HepG2 (cell line): Measurements from ENCODE around the gene EXTL1. TPM values are rescaled to one million over a fixed set of nuclear protein-coding genes. Genes with fewer than 3 reads are reported as not detected.

Experiments used
- ATAC-seq: fragments of 200-7000 bp; cut with Tn5 transposase; 3 replicates; pipeline ENCODE4 v1.9.1; 2020; ENCODE audit warnings: mild to moderate bottlenecking, moderate library complexity
- BruUV-seq: library from RNA; stranded (reverse); fragments of 400-500 nt; replicated peaks from 2 replicates; lab custom pipeline; 2021; lab: Mats Ljungman, UMichigan
- CTCF ChIA-PET: fragments of 300-600 bp; formaldehyde crosslinking; extraction: SDS; loops from one replicate; lab custom pipeline; 2021; ENCODE audit warnings: low total read pairs, inconsistent platforms, low intra/inter-chr PET ratio; lab: Yijun Ruan, JAX
- POLR2A ChIA-PET: fragments of 350-600 bp; sonication (Branson Sonifier 250); formaldehyde crosslinking; loops from one replicate; lab custom pipeline; 2020; ENCODE audit warnings: antibody characterized with exemption, inconsistent platforms; lab: Yijun Ruan, JAX
- DNase-seq: peaks from one replicate; pipeline ENCODE4 v3.0.0-alpha.2; 2015; ENCODE audit warnings: low spot score
- FAIRE-seq: peaks from 3 replicates; lab custom pipeline; 2011; peaks lifted over from hg19 to GRCh38; lab: Jason Lieb, UNC
- H2AFZ ChIP-seq: one replicate; pipeline ENCODE4 v1.6.1; 2011; ENCODE audit warnings: low read length, inconsistent platforms
- H3K27ac ChIP-seq: fragments of 300-600 bp; 3 replicates; pipeline ENCODE4 v1.8.0; 2011; ENCODE audit warnings: mixed run types, mild to moderate bottlenecking, mixed read lengths, low read length, inconsistent platforms; ENCODE audit not compliant: insufficient read depth; ENCODE audit errors: extremely low read length
- H3K27me3 ChIP-seq, 2 experiments: fragments of 200-600 bp in 1 of 2; 2 replicates in 1 of 2; 3 replicates in 1 of 2; pipeline versions ENCODE4 v1.6.0 to v1.8.0; 2011; ENCODE audit warnings: low read length in 2 of 2, mild to moderate bottlenecking in 2 of 2, moderate library complexity in 2 of 2, inconsistent platforms in 1 of 2; ENCODE audit not compliant: insufficient read depth in 2 of 2, control insufficient read depth in 1 of 2
- H3K36me3 ChIP-seq, 2 experiments: fragments of 200-600 bp in 1 of 2; replicated peaks in 1 of 2; 2 replicates in 1 of 2; 3 replicates in 1 of 2; pipeline versions ENCODE4 v1.5.1 to v1.8.0; 2011; ENCODE audit warnings: low read length in 2 of 2, inconsistent platforms in 1 of 2; ENCODE audit not compliant: insufficient read depth in 2 of 2, control insufficient read depth in 1 of 2
- H3K4me1 ChIP-seq: 2 replicates; pipeline ENCODE4 v1.5.1; 2012; ENCODE audit warnings: low read length, inconsistent platforms; ENCODE audit not compliant: insufficient read depth
- H3K4me2 ChIP-seq: 2 replicates; pipeline ENCODE4 v1.6.0; 2011; ENCODE audit warnings: low read depth, low read length, inconsistent platforms
- H3K4me3 ChIP-seq, 3 experiments: fragments of 200-600 bp in 1 of 3; sonication (generic), shearing (Covaris generic) in 1 of 3; replicated peaks in 1 of 3; 2 replicates each; pipeline ENCODE4 v1.5.1; 2011 to 2016; ENCODE audit warnings: low read length in 3 of 3, inconsistent platforms in 2 of 3, low read depth in 2 of 3, mild to moderate bottlenecking in 2 of 3, control low read depth in 1 of 3, mixed read lengths in 1 of 3; ENCODE audit not compliant: insufficient read depth in 1 of 3
- H3K79me2 ChIP-seq: one replicate; pipeline ENCODE4 v1.6.1; 2011; ENCODE audit warnings: low read length, inconsistent platforms; ENCODE audit not compliant: insufficient read depth
- H3K9ac ChIP-seq: 2 replicates; pipeline ENCODE4 v1.6.0; 2011; ENCODE audit warnings: mild to moderate bottlenecking, low read depth, low read length, inconsistent platforms; ENCODE audit not compliant: insufficient read depth
- H3K9me3 ChIP-seq: 2 replicates; pipeline ENCODE4 v1.5.1; 2012; ENCODE audit warnings: mild to moderate bottlenecking, low read length
- H4K20me1 ChIP-seq: 2 replicates; pipeline ENCODE4 v1.6.0; 2011; ENCODE audit warnings: inconsistent platforms, mild to moderate bottlenecking, low read length, moderate library complexity; ENCODE audit not compliant: insufficient read depth
- CEBPB ChIP-seq: IDR thresholded peaks from 2 replicates; pipeline ENCODE4 v1.6.1; 2011; ENCODE audit warnings: low read depth, low read length, improper control_type of control experiment, borderline replicate concordance
- CEBPG ChIP-seq: IDR thresholded peaks from 2 replicates; pipeline ENCODE4 v1.6.1; 2016
- KAT2B ChIP-seq: fragments of 150-350 bp; IDR thresholded peaks from 2 replicates; pipeline ENCODE4 v1.6.1; 2014; ENCODE audit warnings: low read depth, low read length, borderline replicate concordance
- MAFK ChIP-seq, 2 experiments: IDR thresholded peaks in 1 of 2; conservative IDR thresholded peaks in 1 of 2; 2 replicates each; pipeline ENCODE4 v1.6.1; 2011; ENCODE audit warnings: improper control_type of control experiment in 2 of 2, low read length in 2 of 2
- SP4 ChIP-seq: sonication (generic); formaldehyde crosslinking; IDR thresholded peaks from 2 replicates; pipeline ENCODE4 v1.8.1; 2023; ENCODE audit warnings: mild to moderate bottlenecking, missing genetic modification reagents
- SRSF4 ChIP-seq: fragments of 200-400 bp; formaldehyde crosslinking; IDR thresholded peaks from one replicate; pipeline ENCODE4 v1.6.1; 2018; ENCODE audit warnings: mild to moderate bottlenecking, low read depth, low read length, moderate library complexity; ENCODE audit not compliant: poor library complexity, severe bottlenecking
- ZNF124 ChIP-seq: sonication (generic); formaldehyde crosslinking; IDR thresholded peaks from 2 replicates; pipeline ENCODE4 v1.4.0; 2020; ENCODE audit warnings: missing genetic modification reagents
- ZNF234 ChIP-seq: sonication (generic); formaldehyde crosslinking; conservative IDR thresholded peaks from 2 replicates; pipeline ENCODE4 v1.5.1; 2020; ENCODE audit warnings: mild to moderate bottlenecking, missing genetic modification reagents
- ZNF367 ChIP-seq: sonication (generic); formaldehyde crosslinking; IDR thresholded peaks from 2 replicates; pipeline ENCODE4 v1.4.0; 2020; ENCODE audit warnings: missing genetic modification reagents, borderline replicate concordance
- ZNF644 ChIP-seq: IDR thresholded peaks from 2 replicates; pipeline ENCODE4 v1.6.1; 2016; ENCODE audit warnings: low read depth
- ZNF790 ChIP-seq: sonication (generic); formaldehyde crosslinking; IDR thresholded peaks from 2 replicates; pipeline ENCODE4 v1.8.0; 2022; ENCODE audit warnings: missing genetic modification reagents, mild to moderate bottlenecking, borderline replicate concordance
- ZNF841 ChIP-seq: sonication (generic); formaldehyde crosslinking; IDR thresholded peaks from 2 replicates; pipeline ENCODE4 v1.8.1; 2023; ENCODE audit warnings: missing genetic modification reagents, borderline replicate concordance
- WGBS: methylation state at CpG from one replicate; pipeline ENCODE4 v1.1.6; 2017; ENCODE audit warnings: low lambda C conversion rate; 5-methylcytosine and 5-hydroxymethylcytosine counted together
- in situ Hi-C: cut with HindIII; loops from 2 replicates; pipeline ENCODE4 v1.10.0; 2017; ENCODE audit warnings: low pct_unique_long_range_greater_than_20kb; ENCODE audit not compliant: extremely low pct_ligation_motif_present
- intact Hi-C: fragments of 100-400 bp; cut with micrococcal nuclease; formaldehyde crosslinking; loops from one replicate; pipeline ENCODE4 v1.10.0; 2022; ENCODE audit not compliant: unreplicated experiment
- polyA plus RNA-seq, 8 experiments: library from polyadenylated mRNA; depleted of rRNA in 3 of 8; stranded (reverse) in 7 of 8; unstranded in 1 of 8; fragments of >200 nt; fragmentation: Illumina TruSeq in 4 of 8; extraction: Trizol in 4 of 8; gene quantifications; 2 replicates each; pipeline versions ENCODE4 v1.2.1 to v1.2.3, GENCODE V29; 2011 to 2016; ENCODE audit warnings: low read depth in 4 of 8, missing spikeins in 1 of 8, mixed read lengths in 1 of 8; ENCODE audit not compliant: insufficient read depth in 1 of 8
- total RNA-seq, 5 experiments: library from RNA; depleted of rRNA; stranded (reverse); fragments of >200 nt; fragmentation: Illumina TruSeq; extraction: Trizol; gene quantifications; 2 replicates each; pipeline ENCODE4 v1.2.3, GENCODE V29; 2016; ENCODE audit warnings: low read depth in 1 of 5
- TF ChIP-seq, protein P1 (sequence below): sonication (generic); formaldehyde crosslinking; IDR thresholded peaks from 2 replicates; pipeline ENCODE4 v1.5.0; 2020; ENCODE audit warnings: mild to moderate bottlenecking, missing genetic modification reagents, borderline replicate concordance
- TF ChIP-seq, protein P2 (sequence below): sonication (generic); formaldehyde crosslinking; IDR thresholded peaks from 2 replicates; pipeline ENCODE4 v1.5.0; 2020; ENCODE audit warnings: mild to moderate bottlenecking, missing genetic modification reagents

The EXTL1 gene
- total and polyA plus RNA-seq, 2 of the 13 experiments (the other 11 are each of a cell fraction or from before 2014, with no cell fraction given): 0.35 to 1.0 TPM

DNA sequence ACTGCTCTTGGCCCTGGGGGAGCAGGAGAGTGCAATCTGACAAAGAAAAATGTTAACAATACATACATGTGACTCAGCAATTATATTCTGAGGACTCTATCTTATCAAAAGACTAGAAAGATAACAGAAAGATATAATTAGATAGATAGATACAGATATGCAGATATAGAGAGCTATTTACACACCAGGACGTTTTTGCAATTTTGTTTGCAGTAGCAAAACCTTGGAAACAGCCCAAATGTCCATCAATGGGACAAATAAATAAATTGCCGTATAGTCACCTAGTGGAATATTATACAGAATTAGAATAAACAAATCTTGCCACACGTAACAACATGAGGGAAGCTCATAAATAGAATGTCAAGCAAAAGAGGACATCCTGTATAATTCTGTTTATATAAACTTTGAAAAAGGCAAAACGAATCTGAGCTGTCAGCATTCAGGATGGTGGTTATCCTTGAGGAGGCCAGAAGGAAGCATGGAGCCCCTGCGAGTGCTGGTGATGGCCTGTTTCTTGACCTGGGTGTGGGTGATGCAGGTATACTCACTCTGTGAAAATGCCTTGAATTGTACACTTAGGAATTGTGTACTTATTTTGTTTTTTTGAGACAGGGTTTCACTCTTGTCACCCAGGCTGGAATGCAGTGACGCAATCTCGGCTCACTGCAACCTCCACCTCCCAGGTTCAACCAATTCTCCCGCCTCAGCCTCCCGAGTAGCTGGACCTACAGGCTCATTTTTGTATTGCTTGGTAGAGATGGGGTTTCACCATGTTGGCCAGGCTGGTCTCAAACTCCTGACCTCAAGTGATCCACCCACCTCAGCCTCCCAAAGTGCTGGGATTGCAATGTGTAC, 58.6 kb downstream of the EXTL1 start:
- Histone ChIP-seq H3K4me1 (no peaks in the 10 kb centered on the region), H3K9me3 (no peaks in the 10 kb centered on the region), H3K9ac (no peak overlapping the region), H3K4me2 (no peak overlapping the region), H3K79me2 (no peaks in the 10 kb centered on the region), H3K36me3 (no peaks in the 10 kb centered on the region), H2AFZ (no peak overlapping the region), H3K27ac (no peak overlapping the region), H4K20me1 (no peaks in the 10 kb centered on the region), H3K4me3 (no peak overlapping the region), H3K27me3 (no peaks in the 10 kb centered on the region; a peak in 2 of 5 replicates)
- FAIRE-seq (no peak), DNase-seq (no peak), ATAC-seq (no peak)
- ChIA-PET POLR2A (no interaction called here), CTCF (no interaction called here)
- 15% methylated on average over 9 of the region's 9 CpGs for WGBS
- no TSS peak for BruUV-seq
- in situ Hi-C loops (no loop called here), intact Hi-C loops (no loop called here)
- TF ChIP-seq KAT2B (no peak), ZNF790 (CRISPR knock-in tag) (no peak), ZNF841 (CRISPR knock-in tag) (no peak), MAFK (conservative IDR thresholded peaks at IDR 0.05 in 1 of 2, IDR thresholded peaks at IDR 0.05 in 1 of 2; ENCODE audit: low read length in 2 of 2) (peak; percentile 1 to 40; a peak in 2 of 4 replicates), SRSF4 (no peak), ZNF234 (CRISPR knock-in tag) (no peak), CEBPG (CRISPR knock-in tag) (peak; percentile 55; the same call in 1 of the 2 replicates), ZNF124 (CRISPR knock-in tag) (no peak), ZNF367 (CRISPR knock-in tag) (no peak), CEBPB (peak; percentile 38; the same call in 1 of the 2 replicates), SP4 (CRISPR knock-in tag) (no peak), ZNF644 (no peak)
- TF ChIP-seq, protein P1, sequence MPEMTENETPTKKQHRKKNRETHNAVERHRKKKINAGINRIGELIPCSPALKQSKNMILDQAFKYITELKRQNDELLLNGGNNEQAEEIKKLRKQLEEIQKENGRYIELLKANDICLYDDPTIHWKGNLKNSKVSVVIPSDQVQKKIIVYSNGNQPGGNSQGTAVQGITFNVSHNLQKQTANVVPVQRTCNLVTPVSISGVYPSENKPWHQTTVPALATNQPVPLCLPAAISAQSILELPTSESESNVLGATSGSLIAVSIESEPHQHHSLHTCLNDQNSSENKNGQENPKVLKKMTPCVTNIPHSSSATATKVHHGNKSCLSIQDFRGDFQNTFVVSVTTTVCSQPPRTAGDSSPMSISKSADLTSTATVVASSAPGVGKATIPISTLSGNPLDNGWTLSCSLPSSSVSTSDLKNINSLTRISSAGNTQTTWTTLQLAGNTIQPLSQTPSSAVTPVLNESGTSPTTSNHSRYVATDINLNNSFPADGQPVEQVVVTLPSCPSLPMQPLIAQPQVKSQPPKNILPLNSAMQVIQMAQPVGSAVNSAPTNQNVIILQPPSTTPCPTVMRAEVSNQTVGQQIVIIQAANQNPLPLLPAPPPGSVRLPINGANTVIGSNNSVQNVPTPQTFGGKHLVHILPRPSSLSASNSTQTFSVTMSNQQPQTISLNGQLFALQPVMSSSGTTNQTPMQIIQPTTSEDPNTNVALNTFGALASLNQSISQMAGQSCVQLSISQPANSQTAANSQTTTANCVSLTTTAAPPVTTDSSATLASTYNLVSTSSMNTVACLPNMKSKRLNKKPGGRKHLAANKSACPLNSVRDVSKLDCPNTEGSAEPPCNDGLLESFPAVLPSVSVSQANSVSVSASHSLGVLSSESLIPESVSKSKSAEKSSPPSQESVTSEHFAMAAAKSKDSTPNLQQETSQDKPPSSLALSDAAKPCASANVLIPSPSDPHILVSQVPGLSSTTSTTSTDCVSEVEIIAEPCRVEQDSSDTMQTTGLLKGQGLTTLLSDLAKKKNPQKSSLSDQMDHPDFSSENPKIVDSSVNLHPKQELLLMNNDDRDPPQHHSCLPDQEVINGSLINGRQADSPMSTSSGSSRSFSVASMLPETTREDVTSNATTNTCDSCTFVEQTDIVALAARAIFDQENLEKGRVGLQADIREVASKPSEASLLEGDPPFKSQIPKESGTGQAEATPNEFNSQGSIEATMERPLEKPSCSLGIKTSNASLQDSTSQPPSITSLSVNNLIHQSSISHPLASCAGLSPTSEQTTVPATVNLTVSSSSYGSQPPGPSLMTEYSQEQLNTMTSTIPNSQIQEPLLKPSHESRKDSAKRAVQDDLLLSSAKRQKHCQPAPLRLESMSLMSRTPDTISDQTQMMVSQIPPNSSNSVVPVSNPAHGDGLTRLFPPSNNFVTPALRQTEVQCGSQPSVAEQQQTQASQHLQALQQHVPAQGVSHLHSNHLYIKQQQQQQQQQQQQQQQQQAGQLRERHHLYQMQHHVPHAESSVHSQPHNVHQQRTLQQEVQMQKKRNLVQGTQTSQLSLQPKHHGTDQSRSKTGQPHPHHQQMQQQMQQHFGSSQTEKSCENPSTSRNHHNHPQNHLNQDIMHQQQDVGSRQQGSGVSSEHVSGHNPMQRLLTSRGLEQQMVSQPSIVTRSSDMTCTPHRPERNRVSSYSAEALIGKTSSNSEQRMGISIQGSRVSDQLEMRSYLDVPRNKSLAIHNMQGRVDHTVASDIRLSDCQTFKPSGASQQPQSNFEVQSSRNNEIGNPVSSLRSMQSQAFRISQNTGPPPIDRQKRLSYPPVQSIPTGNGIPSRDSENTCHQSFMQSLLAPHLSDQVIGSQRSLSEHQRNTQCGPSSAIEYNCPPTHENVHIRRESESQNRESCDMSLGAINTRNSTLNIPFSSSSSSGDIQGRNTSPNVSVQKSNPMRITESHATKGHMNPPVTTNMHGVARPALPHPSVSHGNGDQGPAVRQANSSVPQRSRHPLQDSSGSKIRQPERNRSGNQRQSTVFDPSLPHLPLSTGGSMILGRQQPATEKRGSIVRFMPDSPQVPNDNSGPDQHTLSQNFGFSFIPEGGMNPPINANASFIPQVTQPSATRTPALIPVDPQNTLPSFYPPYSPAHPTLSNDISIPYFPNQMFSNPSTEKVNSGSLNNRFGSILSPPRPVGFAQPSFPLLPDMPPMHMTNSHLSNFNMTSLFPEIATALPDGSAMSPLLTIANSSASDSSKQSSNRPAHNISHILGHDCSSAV (CRISPR knock-in tag): no peak
- TF ChIP-seq, protein P2, sequence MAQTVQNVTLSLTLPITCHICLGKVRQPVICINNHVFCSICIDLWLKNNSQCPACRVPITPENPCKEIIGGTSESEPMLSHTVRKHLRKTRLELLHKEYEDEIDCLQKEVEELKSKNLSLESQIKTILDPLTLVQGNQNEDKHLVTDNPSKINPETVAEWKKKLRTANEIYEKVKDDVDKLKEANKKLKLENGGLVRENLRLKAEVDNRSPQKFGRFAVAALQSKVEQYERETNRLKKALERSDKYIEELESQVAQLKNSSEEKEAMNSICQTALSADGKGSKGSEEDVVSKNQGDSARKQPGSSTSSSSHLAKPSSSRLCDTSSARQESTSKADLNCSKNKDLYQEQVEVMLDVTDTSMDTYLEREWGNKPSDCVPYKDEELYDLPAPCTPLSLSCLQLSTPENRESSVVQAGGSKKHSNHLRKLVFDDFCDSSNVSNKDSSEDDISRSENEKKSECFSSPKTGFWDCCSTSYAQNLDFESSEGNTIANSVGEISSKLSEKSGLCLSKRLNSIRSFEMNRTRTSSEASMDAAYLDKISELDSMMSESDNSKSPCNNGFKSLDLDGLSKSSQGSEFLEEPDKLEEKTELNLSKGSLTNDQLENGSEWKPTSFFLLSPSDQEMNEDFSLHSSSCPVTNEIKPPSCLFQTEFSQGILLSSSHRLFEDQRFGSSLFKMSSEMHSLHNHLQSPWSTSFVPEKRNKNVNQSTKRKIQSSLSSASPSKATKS (CRISPR knock-in tag): no peak
